ENCODE measurements around the gene PGLYRP3. TPM values are rescaled to one million over a fixed set of nuclear protein-coding genes. Genes with fewer than 3 reads are reported as not detected.

The PGLYRP3 gene, protein sequence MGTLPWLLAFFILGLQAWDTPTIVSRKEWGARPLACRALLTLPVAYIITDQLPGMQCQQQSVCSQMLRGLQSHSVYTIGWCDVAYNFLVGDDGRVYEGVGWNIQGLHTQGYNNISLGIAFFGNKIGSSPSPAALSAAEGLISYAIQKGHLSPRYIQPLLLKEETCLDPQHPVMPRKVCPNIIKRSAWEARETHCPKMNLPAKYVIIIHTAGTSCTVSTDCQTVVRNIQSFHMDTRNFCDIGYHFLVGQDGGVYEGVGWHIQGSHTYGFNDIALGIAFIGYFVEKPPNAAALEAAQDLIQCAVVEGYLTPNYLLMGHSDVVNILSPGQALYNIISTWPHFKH
- not detected for total RNA-seq
- polyA plus RNA-seq = not detected
- long read RNA-seq, donor 1 = 0 reads
- long read RNA-seq, donor 2 = 0 reads

- Histone ChIP-seq H3K4me3 (ENCODE audit: low read length in 2 of 2) (no peak within 1 kb of the TSS), H3K27me3 (ENCODE audit: control insufficient read depth in 1 of 2, insufficient read depth in 2 of 2, low read length in 1 of 2) (no peaks in the 10 kb centered on the region), H3K9me3 (ENCODE audit: control insufficient read depth, low read length) (no peaks in the 10 kb centered on the region), H3K27ac (ENCODE audit: low read depth in 1 of 2, low read length in 2 of 2) (no peak within 1 kb of the TSS), H3K36me3 (ENCODE audit: control insufficient read depth in 1 of 2, insufficient read depth in 2 of 2, low read length in 1 of 2) (no peaks in the 10 kb centered on the region), H3K4me1 (ENCODE audit: control insufficient read depth in 1 of 2, insufficient read depth in 2 of 2, low read length in 2 of 2) (no peaks in the 10 kb centered on the region)
- 72 to 75% methylated on average over 4 of the region's 4 CpGs for WGBS, 2 donors
- ATAC-seq (ENCODE audit: low FRiP score) (no peak), DNase-seq (no peak)
- intact Hi-C loops (cut with DNase I) = no loop called here
Measured at GRCh38 chr1:153312570-153313186, at the start of gene PGLYRP3. PGLYRP3 (minus strand) TSS chr1:153312952; CDS start chr1:153310665, 2,287 bp downstream.

- H3K36me3 ChIP-seq (ENCODE audit: control insufficient read depth in 1 of 2, insufficient read depth in 2 of 2, low read length in 1 of 2) = no peaks in the 10 kb centered on the region
- no peaks in the 10 kb centered on the region for H3K27me3 ChIP-seq (ENCODE audit: control insufficient read depth in 1 of 2, insufficient read depth in 2 of 2, low read length in 1 of 2)
- 93 to 94% methylated on average over 3 of the region's 3 CpGs for WGBS, 2 donors
- no peaks in the 10 kb centered on the region for H3K4me1 ChIP-seq (ENCODE audit: control insufficient read depth in 1 of 2, insufficient read depth in 2 of 2, low read length in 2 of 2)
- H3K27ac ChIP-seq (ENCODE audit: low read depth in 1 of 2, low read length in 2 of 2) = no peak overlapping the region
- H3K4me3 ChIP-seq (ENCODE audit: low read length in 2 of 2) = no peak overlapping the region
- DNase-seq (no peak), ATAC-seq (ENCODE audit: low FRiP score) (no peak)
- intact Hi-C loops (cut with DNase I) = loop anchor here in 1 of 2 donors (10.0 kb wide), 1 partner anchor 643 kb away; no protein-coding TSS in a partner anchor
- no peaks in the 10 kb centered on the region for H3K9me3 ChIP-seq (ENCODE audit: control insufficient read depth, low read length)
Measured at GRCh38 chr1:153362187-153362775, 49.5 kb upstream of the PGLYRP3 start.

DNA sequence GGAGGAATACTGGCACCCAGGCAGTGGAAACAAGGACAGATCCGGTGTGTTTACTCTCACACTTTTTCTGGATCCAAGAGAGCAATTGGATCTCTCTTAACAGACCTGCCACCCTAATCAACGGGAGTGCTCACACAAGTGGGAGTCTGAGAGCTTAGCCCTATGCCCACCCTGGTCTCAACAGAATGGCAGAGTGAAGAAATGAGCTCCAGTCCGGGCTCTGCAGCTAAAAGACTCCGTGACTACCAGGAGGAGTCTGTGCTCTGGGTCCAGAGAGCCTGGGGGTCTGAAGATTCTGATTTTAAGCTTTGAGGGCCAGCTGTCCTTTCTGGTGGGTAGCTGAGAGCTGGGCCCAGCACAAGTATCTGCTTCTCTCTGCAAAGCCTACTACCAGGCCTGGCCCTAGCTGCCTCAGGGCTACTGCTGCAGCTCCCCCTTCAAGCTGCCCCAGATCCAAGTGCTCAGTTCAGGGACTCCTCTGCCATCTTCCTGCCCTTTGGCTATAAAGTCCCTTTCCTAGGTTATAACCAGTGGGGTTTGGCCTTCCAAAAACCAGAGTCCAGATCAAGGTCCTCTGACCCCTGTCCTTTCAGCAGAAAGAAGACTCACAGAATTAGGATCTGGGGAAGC, 48.8 kb upstream of the PGLYRP3 start:
- H3K27me3 ChIP-seq (ENCODE audit: control insufficient read depth in 1 of 2, insufficient read depth in 2 of 2, low read length in 1 of 2) = no peaks in the 10 kb centered on the region
- H3K4me3 ChIP-seq (ENCODE audit: low read length in 2 of 2) = no peak overlapping the region
- WGBS, 2 donors = 85 to 88% methylated on average over 4 of the region's 4 CpGs
- no peaks in the 10 kb centered on the region for H3K4me1 ChIP-seq (ENCODE audit: control insufficient read depth in 1 of 2, insufficient read depth in 2 of 2, low read length in 2 of 2)
- no peaks in the 10 kb centered on the region for H3K9me3 ChIP-seq (ENCODE audit: control insufficient read depth, low read length)
- intact Hi-C loops (cut with DNase I) = loop anchor here in 1 of 2 donors (10.0 kb wide), 1 partner anchor 643 kb away; no protein-coding TSS in a partner anchor
- ATAC-seq (ENCODE audit: low FRiP score) (no peak), DNase-seq (no peak)
- H3K36me3 ChIP-seq (ENCODE audit: control insufficient read depth in 1 of 2, insufficient read depth in 2 of 2, low read length in 1 of 2) = no peaks in the 10 kb centered on the region
- H3K27ac ChIP-seq (ENCODE audit: low read depth in 1 of 2, low read length in 2 of 2) = no peak overlapping the region

GRCh38 chr1:153360592-153361479, 48.1 kb upstream of the PGLYRP3 start:
- 94 to 95% methylated on average over 11 of the region's 11 CpGs for WGBS, 2 donors
- intact Hi-C loops (cut with DNase I) = loop anchor here in 1 of 2 donors (10.0 kb wide), 1 partner anchor 644 kb away; no protein-coding TSS in a partner anchor
- no peaks in the 10 kb centered on the region for H3K27me3 ChIP-seq (ENCODE audit: control insufficient read depth in 1 of 2, insufficient read depth in 2 of 2, low read length in 1 of 2)
- H3K9me3 ChIP-seq (ENCODE audit: control insufficient read depth, low read length) = no peaks in the 10 kb centered on the region
- H3K4me3 ChIP-seq (ENCODE audit: low read length in 2 of 2) = no peak overlapping the region
- H3K36me3 ChIP-seq (ENCODE audit: control insufficient read depth in 1 of 2, insufficient read depth in 2 of 2, low read length in 1 of 2) = no peaks in the 10 kb centered on the region
- H3K4me1 ChIP-seq (ENCODE audit: control insufficient read depth in 1 of 2, insufficient read depth in 2 of 2, low read length in 2 of 2) = no peaks in the 10 kb centered on the region
- no peak overlapping the region for H3K27ac ChIP-seq (ENCODE audit: low read depth in 1 of 2, low read length in 2 of 2)
- DNase-seq = no peak
- ATAC-seq (ENCODE audit: low FRiP score) = no peak

- H3K27ac ChIP-seq (ENCODE audit: low read depth in 1 of 2, low read length in 2 of 2) = no peak overlapping the region
- H3K36me3 ChIP-seq (ENCODE audit: control insufficient read depth in 1 of 2, insufficient read depth in 2 of 2, low read length in 1 of 2) = no peaks in the 10 kb centered on the region
- H3K9me3 ChIP-seq (ENCODE audit: control insufficient read depth, low read length) = no peaks in the 10 kb centered on the region
- H3K4me3 ChIP-seq (ENCODE audit: low read length in 2 of 2) = no peak overlapping the region
- no peaks in the 10 kb centered on the region for H3K4me1 ChIP-seq (ENCODE audit: control insufficient read depth in 1 of 2, insufficient read depth in 2 of 2, low read length in 2 of 2)
- DNase-seq (no peak), ATAC-seq (ENCODE audit: low FRiP score) (no peak)
- no peaks in the 10 kb centered on the region for H3K27me3 ChIP-seq (ENCODE audit: control insufficient read depth in 1 of 2, insufficient read depth in 2 of 2, low read length in 1 of 2)
- intact Hi-C loops (cut with DNase I) = loop anchor here in 1 of 2 donors (10.0 kb wide), 1 partner anchor 645 kb away; no protein-coding TSS in a partner anchor
- 89 to 95% methylated on average over 2 of the region's 2 CpGs for WGBS, 2 donors
Measured at GRCh38 chr1:153360190-153360589, 47.4 kb upstream of the PGLYRP3 start.

DNA sequence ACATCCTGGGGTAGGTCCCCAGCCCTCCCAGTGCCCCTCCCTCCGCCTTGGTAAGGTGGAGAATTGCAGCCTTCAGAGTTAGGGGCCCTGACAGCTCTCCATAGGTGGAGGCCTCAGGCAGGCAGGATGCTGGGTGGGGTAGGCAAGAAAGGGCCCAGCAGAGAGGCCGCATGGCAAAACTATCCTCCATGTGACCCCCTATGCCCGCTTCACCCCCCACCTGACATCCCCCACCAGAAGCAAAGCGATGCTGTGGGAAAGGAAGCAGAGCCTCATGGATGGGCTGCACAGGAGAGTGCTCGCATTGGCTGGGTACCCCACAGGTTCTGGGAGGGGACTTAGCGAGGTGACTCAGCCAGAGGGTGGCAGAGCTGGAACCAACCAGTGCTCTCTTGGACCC, 46.5 kb upstream of the PGLYRP3 start:
- no peak for ATAC-seq (ENCODE audit: low FRiP score)
- intact Hi-C loops (cut with DNase I) = loop anchor here in 1 of 2 donors (10.0 kb wide), 2 partner anchors 106 to 626 kb away; partner anchors contain the start of genes RAB13 and S100A7
- WGBS, 2 donors = 95 to 96% methylated on average over 6 of the region's 6 CpGs
- H3K36me3 ChIP-seq (ENCODE audit: control insufficient read depth in 1 of 2, insufficient read depth in 2 of 2, low read length in 1 of 2) = no peaks in the 10 kb centered on the region
- no peaks in the 10 kb centered on the region for H3K9me3 ChIP-seq (ENCODE audit: control insufficient read depth, low read length)
- DNase-seq = no peak
- H3K4me1 ChIP-seq (ENCODE audit: control insufficient read depth in 1 of 2, insufficient read depth in 2 of 2, low read length in 2 of 2) = no peaks in the 10 kb centered on the region
- no peak overlapping the region for H3K4me3 ChIP-seq (ENCODE audit: low read length in 2 of 2)
- H3K27me3 ChIP-seq (ENCODE audit: control insufficient read depth in 1 of 2, insufficient read depth in 2 of 2, low read length in 1 of 2) = no peaks in the 10 kb centered on the region
- H3K27ac ChIP-seq (ENCODE audit: low read depth in 1 of 2, low read length in 2 of 2) = no peak overlapping the region

- WGBS, 2 donors = 96% methylated on average over 3 of the region's 3 CpGs
- no peaks in the 10 kb centered on the region for H3K4me1 ChIP-seq (ENCODE audit: control insufficient read depth in 1 of 2, insufficient read depth in 2 of 2, low read length in 2 of 2)
- intact Hi-C loops (cut with DNase I) = loop anchor here in 1 of 2 donors (10.0 kb wide), 2 partner anchors 106 to 626 kb away; partner anchors contain the start of genes RAB13 and S100A7
- DNase-seq (no peak), ATAC-seq (ENCODE audit: low FRiP score) (no peak)
- H3K27ac ChIP-seq (ENCODE audit: low read depth in 1 of 2, low read length in 2 of 2) = no peak overlapping the region
- no peaks in the 10 kb centered on the region for H3K36me3 ChIP-seq (ENCODE audit: control insufficient read depth in 1 of 2, insufficient read depth in 2 of 2, low read length in 1 of 2)
- no peaks in the 10 kb centered on the region for H3K27me3 ChIP-seq (ENCODE audit: control insufficient read depth in 1 of 2, insufficient read depth in 2 of 2, low read length in 1 of 2)
- no peaks in the 10 kb centered on the region for H3K9me3 ChIP-seq (ENCODE audit: control insufficient read depth, low read length)
- H3K4me3 ChIP-seq (ENCODE audit: low read length in 2 of 2) = no peak overlapping the region
Measured at GRCh38 chr1:153358691-153358975, 45.9 kb upstream of the PGLYRP3 start.

Data from aorta (tissue), 5 donors.